GM13976 (cell line): ENCODE results near the gene WSCD2.

Experiments
- DNase-seq: peaks from one replicate; pipeline ENCODE4 v3.0.0; 2012; ENCODE audit warnings: low spot score
- CTCF ChIP-seq: IDR thresholded peaks from 2 replicates; pipeline ENCODE4 v1.5.1; 2012; ENCODE audit warnings: borderline replicate concordance, mild to moderate bottlenecking; ENCODE audit not compliant: insufficient read depth; ENCODE audit errors: extremely low read depth, missing control alignments, control extremely low read depth
- in situ Hi-C: fragments of 300-500 bp; cut with MboI; formaldehyde crosslinking; loops from one replicate; pipeline ENCODE4 v1.12.0; 2022; ENCODE audit warnings: low sequenced_read_pairs, mixed read lengths, inconsistent platforms; ENCODE audit not compliant: unreplicated experiment

Gene WSCD2

GRCh38 chr12:108239378-108239777, 110.3 kb downstream of the WSCD2 start:
- no peak for TF ChIP-seq CTCF
- DNase-seq, result no peak
- in situ Hi-C loops, result no loop called here

DNA sequence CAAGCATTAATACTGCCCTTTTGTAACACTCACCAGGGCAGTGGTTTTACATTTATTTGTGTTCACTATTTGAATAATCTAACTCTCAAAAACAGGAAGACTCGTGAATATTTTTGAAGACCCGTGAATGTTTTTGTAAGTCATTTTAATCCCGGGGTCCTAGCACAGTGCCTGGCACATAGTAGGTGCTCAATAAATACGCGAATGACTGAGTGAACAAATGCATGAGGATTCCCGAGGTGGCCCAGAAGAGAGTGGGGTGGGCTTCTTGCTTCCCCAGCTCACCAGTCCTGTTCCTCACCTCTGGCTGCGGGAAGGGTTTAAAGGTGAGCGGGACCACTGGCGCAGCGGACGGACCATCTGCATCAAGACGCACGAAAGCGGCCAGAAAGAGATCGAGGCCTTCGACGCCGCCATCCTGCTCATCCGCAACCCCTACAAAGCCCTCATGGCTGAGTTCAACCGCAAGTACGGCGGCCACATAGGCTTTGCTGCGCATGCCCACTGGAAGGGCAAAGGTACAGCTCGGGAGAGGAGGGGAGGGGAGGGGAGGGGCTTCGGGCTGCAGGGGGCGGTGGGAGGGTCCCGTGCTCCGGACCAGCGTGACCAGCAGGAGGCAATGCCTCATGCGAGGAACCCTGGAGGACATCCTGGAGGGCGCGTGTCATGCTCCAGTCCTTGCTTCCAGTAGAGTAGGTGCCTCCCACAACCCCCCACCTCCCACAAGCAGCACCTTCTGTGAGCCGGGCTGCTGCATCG, 111.1 kb downstream of the WSCD2 start:
- in situ Hi-C loops, result no loop called here
- no peak for DNase-seq
- no peak for TF ChIP-seq CTCF

DNA sequence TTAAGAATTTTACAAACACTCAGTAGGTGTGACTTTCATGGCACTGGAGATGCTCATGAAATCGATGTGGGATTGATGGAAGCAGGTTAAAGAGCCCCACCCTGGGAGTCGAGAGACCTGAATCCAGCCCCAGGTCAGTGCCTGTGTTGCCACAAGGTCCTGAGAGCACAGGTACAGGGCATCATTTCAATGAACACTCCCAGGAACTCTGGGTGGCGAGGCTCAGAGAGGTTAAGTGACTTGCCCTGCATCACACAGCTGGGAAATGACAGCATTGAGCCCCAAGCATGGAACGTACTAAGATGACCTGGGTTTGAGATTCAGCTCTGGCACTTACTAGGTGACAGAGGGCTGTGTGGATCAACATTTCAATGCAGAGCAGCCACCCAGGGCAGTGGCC, 111.8 kb downstream of the WSCD2 start:
- in situ Hi-C loops, result no loop called here
- no peak for TF ChIP-seq CTCF
- no peak for DNase-seq

- no peak for DNase-seq
- in situ Hi-C loops, result no loop called here
- no peak for TF ChIP-seq CTCF
Observed at GRCh38 chr12:108241986-108242703, 113.1 kb downstream of the WSCD2 start.

DNA sequence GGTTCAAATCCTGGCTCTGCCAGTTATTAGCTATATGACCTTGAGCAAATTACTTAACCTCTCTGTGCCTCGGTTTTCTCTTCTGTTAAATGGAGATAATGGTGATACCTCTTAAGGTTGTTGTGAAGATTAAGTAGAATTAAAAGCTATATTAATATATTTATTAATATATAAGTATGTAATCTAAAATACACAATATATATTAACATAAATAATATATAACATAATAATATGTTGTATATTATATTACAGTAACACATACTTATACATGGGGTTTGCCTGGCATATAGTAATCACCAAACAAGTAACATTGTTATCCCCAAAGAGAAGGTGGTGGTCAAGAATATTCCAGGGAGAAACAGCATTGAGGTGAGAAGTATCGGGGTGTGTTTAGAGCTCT, 118.0 kb downstream of the WSCD2 start:
- in situ Hi-C loops, result no loop called here
- TF ChIP-seq CTCF, result no peak
- no peak for DNase-seq

- TF ChIP-seq CTCF, result no peak
- no peak for DNase-seq
- in situ Hi-C loops, result no loop called here
Observed at GRCh38 chr12:108248011-108248410, 118.9 kb downstream of the WSCD2 start.
